ENCODE data around the gene SND1.

DNA sequence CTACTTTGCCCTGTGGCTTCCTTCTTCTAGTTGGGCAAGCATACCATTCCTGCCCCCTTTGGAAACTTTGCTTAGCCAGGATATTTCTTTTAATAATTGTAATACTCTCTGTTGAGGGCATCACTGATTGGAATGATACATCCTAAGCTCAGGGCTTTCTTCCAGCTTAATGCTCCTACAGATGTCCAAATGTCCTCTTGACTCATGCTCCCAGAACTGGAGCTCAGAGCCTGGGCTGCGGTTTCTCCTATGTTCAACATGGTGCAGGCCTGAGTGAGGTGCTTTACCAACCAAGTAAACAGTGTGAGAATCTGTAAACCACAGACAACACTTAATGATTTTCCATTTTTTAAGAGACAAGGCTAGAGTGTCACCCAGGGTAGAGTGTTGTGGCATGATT lies 270.7 kb downstream of the SND1 start:
- TF ChIP-seq POLR2A (IDR thresholded peaks at IDR 0.05), result no peak
- TF ChIP-seq, protein P1, sequence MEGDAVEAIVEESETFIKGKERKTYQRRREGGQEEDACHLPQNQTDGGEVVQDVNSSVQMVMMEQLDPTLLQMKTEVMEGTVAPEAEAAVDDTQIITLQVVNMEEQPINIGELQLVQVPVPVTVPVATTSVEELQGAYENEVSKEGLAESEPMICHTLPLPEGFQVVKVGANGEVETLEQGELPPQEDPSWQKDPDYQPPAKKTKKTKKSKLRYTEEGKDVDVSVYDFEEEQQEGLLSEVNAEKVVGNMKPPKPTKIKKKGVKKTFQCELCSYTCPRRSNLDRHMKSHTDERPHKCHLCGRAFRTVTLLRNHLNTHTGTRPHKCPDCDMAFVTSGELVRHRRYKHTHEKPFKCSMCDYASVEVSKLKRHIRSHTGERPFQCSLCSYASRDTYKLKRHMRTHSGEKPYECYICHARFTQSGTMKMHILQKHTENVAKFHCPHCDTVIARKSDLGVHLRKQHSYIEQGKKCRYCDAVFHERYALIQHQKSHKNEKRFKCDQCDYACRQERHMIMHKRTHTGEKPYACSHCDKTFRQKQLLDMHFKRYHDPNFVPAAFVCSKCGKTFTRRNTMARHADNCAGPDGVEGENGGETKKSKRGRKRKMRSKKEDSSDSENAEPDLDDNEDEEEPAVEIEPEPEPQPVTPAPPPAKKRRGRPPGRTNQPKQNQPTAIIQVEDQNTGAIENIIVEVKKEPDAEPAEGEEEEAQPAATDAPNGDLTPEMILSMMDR (IDR thresholded peaks at IDR 0.05), result no peak
